IPS DF 19.7 (cell line): ENCODE data around the gene FMO1.
"Not testable (repeated sequence)": the region's sequence is repeated elsewhere in the genome, so short reads cannot be mapped to it uniquely, and the experiment has no call there.

Experiments
- DNase-seq: peaks from one replicate; pipeline ENCODE4 v3.0.0-alpha.2; 2013; ENCODE audit warnings: low read depth, low spot score

The FMO1 gene, protein sequence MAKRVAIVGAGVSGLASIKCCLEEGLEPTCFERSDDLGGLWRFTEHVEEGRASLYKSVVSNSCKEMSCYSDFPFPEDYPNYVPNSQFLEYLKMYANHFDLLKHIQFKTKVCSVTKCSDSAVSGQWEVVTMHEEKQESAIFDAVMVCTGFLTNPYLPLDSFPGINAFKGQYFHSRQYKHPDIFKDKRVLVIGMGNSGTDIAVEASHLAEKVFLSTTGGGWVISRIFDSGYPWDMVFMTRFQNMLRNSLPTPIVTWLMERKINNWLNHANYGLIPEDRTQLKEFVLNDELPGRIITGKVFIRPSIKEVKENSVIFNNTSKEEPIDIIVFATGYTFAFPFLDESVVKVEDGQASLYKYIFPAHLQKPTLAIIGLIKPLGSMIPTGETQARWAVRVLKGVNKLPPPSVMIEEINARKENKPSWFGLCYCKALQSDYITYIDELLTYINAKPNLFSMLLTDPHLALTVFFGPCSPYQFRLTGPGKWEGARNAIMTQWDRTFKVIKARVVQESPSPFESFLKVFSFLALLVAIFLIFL

DNA sequence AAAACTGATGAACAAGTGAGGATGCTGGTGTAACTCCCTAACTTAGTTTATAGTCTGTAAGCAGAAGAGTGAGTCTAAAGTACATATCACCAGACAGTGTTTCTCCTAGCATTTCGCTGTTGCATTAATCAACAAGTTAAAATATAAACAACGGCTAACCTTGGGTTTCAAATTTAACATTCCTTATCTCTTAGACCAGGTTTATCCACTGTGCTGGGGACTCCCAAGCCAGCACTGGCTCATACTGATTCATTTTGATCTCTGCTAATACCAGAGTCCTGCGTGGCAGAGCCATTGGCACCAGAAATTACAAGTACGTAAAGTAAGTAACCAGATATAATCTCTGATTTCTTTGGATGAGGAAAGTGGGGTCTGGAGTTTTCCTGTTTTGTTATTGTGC, at the start of gene FMO1:
FMO1 (plus strand) TSS at position 193 of the 400 bp plus-strand sequence. CDS start 9,594 bp downstream, outside the sequence.
- no peak for DNase-seq

DNA sequence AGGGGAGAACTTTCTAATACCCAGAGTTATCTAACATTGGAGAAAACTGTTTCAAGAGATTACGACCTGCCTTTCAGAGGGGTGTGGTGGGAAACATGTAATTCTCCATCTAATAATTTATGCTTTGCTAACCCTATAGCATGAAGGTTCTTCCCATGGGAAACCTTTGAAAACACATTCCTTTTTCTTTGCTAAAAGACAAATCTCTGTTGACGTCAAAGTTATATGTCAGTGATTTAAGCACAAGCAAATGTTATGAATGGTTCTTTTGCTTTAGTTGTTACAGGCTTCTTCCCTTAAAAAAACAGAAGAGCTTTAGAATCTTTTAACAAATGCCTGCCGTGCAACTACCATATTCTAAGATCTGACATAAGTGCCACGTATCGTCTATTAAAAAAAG, 44.0 kb upstream of the FMO1 start:
- no peak for DNase-seq

DNA sequence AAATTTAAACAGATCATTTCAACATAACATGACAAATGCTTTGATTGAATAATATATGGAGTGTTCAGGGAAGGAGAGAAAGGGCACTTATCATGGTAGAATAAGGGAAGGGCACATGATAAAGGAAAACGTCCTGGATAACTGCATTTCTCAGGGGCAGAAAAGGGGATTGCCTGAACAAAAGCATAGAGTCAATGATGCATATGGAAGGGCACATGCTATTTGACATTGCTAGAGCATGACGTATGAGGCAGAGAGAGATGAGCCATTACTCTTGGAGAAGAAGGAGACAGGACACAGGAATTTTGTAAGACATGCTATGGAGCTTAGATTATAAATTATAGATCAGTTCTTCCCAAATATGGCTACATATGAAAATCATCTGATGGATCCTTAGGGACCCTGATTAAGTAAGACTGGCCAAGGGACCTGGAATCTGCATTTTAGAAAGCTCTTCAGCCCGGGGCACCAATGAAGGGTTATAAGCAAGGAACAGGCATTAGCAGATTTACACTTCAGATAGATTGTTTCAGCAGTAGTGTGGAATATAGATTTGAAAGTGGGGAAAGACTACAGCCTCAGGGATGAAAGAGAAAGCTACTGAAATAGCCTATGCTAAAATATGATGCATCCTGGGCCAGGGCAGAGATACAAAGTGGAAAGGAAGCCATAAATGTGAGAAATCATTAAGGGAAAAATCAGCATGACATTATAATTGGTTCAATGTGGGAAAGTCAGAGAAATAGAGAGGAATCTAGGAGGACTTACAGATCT, 41.9 kb upstream of the FMO1 start:
- DNase-seq = no peak

DNA sequence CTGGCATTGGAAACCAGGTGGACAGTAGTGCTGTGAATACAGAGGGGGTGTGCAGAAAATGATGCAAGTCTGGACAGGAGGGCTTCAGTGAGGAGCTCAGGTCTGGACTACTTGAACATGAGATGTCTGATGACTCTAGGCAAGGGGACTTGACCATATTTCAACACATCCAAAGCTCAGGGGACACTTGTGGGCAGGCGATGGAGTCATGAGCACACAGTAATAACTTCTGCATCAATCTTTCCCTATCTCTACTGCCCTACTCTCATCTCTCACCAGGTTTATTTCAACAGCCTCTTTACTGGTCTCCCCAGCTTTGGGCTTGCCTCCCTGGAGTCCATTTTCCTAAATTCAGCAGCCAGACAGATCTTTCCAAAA, 41.3 kb upstream of the FMO1 start:
- DNase-seq = no peak

DNA sequence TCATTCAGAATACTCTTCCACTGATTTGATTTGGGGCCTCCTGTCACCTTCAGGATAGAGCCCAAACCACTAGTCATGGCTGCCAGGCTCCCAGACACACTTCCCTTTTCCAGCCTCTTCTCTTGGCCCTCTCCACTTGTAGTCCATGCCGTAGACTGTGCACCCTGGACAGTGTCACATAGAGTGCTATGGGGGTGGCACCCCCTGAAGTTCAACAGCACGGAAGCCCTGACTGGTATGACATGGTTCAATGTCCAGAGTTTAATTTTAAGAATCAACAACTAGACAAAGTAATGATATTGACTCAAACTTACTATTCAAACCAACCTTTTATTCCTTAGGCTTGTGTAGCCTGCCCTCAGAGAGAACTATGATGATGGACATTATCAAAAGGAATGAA, 40.9 kb upstream of the FMO1 start:
- no peak for DNase-seq

DNA sequence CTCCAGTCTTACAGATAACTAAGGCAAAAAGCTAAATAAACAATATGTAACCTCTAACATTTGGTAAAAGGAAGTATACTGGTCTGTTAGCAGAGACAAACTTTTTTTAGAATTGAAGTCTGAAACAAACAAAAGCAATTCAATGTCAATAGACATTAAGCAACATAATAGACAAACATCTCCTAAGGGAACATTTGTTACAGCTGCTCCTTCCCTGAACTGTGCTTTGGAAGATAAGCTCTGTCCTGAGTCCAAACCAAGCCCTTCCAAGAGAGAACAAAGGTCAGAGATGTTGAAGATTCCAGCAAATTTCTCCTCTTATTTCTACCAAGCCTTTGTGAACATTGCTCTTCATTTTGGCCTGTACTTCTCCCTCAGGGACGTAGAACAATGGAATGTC, 37.9 kb upstream of the FMO1 start:
- no peak for DNase-seq

DNA sequence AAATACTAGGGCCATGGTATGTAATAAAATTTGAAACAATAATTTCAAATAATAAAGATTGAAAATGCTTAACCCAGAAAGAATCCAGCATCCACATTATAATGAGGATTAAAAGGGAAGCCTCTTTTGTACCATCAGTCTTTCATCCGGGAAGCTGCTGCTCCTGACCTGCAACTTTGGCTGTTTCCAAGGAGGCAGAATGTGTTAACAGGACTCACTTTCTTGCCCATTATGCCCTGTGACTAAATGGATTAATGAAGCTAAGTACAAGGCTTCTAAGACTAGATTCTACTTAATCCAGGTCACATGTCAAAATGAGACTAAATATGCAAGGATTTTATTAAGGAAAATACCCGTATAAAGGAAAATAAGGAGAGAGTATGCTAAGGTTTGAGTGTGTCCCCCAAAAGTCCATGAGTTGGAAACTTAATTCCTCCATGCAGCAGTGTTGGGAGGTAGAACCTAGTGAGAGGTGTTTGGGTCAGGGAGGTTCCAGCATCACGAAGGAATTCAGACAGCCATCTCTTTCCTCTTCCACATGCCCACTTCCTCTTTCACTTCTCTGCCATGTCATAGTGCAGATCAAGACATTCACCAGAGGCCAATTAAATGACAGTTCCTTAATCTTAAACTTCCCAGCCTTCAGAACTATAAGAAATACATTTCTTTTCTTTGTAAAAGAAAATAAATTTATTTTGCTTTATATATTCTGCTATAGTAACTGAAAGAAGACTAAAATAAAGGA, 35.5 kb upstream of the FMO1 start:
- no peak for DNase-seq

DNA sequence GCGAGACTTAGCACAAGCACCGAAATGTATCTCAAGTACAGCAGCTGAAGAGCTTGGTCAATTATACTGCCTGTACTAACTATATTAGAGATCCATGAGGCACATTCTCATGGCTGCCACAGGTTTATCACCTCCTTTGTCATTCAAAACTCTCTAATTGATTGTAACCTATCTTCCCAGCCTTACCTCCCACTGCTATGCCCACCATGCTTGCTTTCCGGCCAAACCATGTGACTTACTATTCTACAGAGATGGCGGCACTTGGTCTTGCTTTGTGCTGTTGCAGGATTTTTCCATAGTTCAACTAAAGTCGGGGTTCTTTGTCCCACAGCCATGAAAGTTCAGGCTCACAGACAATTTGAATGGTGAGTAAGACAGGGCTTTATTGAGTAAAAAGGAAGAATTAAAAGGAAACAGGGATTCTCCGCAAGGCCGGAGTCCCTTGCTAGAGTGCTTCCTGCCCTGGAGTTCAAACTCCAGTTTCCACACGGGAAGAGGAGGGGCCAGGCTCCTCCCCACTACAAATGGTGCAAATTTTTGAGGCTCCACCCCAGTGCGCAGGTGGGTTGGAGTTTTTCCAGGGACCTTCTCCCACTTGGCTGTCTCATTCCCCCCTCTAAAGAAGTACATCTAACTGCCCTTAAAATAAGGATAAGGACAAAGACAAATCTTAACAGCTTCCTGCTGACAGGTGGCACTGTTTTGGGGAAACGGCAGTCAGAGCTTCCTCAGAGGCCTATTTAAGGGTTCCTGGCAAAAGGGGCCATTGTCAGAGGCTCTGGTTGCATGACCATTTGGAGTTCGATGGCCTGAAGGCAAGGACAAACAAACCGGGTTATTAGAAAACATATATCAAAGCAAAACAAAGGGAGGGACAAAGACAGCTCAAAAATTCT, 34.5 kb upstream of the FMO1 start:
- DNase-seq = no peak

DNA sequence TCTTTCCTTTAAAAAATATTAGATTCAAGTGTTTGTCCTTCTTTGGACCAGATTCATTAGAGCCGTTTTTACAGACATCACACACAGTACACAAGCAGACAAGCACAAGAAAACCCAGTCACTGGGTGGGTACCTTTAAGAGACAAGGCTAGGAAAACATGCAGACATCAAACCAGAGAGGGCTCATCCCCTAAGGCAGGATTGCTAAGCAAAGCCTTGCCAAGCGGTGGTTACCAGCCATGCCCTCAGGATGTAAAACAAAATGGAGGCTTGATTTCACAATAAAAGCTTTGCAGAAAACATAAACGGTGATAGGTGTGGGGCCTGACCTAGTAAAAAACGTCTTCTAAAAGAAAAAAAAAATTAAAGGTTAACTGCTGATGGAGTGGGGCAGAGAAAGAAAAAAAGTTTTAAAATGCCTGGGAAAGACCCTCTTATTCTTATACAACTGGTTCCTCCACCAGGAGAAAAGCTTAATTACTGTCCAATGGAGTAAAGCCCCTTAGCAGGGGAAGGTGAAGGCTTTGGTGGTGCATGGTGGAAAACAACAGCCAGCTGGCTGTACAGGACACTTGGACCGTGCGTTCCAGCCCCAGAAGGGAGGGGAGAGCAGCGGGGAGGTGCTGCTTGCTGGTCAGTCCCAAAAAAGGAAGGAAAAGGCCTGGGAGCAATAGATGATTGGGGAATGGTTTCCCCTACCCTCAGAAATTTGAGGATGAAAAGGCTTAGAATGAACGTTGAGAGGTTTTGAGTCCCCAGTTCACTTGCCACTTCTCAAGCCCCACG, 30.4 kb upstream of the FMO1 start:
- no peak for DNase-seq

DNA sequence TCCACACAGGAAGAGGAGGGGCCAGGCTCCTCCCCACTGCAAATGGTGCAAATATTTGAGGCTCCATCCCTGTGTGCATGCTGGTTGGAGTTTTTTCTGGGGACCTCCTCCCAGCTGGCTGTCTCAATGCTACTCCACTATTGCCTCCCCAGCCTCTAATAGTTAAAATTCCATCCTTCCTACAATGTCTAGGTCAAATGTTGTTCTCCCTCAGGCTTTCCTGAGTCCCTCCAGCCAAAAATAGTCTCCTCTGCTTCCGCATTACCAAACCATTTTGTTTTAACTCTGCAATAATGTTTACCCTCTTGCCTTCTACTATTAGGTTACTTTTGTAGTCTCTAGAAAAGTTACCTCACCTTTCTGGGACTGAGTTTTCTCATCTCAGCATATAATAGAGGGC, 29.6 kb upstream of the FMO1 start:
- no peak for DNase-seq

DNA sequence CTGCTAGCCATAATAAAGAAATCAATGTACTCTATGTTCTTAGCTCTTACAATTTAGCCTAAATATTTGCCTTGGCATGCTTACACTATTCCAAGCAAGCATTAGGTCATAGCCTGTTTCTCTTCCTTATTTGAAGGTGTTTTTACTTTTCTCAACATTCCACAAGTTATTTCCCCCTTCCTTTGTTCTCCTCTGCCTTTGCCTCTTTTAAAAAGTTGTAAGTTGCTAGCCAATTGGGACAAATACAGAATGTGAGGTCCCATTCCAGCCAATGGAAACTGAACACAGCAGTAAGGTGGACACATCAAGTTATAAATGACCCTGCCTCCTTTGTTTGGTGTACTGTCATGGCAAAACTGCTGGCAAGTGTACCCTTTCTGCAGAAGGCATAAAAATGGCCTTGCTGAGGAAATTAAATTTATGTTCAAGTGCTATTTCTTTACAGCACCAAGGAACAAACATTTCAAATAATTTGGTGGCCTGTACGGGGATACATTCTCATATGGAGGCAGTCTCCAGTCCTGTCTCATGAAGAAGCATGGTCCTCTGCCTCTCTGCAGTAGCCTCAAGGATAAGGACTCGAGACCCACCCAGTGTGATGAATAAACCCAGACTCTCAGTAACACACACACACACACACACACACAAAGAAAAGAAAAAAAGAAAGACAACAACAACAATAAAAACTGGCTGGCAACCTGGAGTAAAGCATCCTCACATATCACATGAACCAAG, 28.8 kb upstream of the FMO1 start:
- no peak for DNase-seq

DNA sequence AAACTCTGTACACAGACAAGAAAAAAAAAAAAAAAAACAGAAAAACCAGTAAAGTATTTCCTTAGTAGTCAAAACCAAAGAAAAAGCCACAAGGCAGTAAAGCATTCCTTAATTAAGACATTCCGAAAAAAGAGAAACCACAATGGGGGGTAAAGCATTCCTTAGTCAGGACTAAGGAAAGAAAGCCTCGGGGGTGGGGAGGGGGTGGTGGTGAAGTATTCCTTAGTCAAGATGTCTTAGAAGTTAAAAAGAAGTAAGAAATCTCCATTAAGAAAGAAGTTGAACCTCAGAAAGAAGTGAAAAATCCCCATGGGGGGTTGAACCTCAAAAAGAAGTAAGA, 28.2 kb upstream of the FMO1 start:
- DNase-seq = peak; percentile 88

DNA sequence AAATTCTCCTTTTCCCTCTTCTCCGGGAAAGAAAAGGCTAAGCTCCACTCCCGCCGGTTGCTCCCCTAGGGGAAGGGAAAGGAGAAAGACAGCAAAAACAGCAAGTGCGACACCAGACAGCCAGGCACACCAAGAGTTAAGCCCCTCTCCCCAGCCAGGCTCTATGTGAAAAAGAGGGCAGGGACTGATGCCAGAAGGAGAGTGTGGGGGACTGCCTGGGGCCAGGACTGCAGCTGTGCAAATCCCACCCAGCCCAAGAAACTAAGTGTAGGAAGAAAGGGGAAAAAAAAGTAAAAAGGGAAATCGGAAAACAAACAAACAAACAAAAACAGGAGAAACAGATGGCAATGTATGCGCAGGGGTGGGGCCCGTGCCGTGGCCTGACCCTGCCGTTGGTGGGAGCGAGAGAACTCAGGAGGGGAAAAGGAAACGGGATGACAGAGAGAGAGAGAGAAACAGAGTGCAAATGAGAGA, 27.7 kb upstream of the FMO1 start:
- DNase-seq = peak; percentile 86

DNA sequence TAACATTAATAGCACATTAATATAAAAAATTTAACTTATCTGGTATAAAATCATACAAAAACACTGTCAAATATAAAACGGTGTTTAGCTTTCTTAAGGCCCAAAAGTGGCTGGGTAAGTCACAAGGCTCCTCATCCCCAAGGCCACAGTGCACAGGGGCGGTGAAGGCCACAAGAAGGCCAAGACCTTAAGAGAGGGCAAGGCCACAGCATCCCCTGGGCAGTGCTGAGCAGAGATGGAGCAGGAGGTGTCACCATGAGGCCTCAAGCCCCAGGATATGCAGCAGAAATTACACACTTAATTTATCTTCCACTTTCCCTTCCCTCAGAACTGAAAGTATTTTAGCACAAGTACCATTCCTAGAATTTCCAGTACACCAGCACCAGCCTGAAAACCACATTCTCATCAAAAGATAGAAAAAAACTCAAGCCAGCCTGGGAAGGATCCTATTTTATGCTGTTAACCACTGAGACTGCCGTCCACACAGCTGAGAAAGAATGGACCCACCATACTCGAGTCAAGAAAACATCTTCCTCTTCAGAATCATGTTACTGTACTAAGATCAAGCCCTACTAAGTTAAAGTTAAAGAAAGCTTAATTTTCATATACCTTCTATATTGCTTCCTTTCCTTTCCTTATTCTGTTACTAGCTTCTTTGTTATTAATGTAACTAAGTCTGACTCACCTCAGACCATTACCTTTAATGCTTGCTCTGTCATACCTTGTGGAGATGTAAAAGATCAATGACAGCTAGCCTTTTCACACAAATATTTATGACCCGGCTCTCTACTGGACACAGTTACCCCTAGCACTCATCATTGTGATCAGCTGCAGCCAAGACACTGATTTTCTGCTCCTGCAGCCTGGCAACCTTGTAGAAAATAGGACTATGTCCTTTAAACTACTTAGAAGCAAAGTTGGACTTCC, 26.4 kb upstream of the FMO1 start:
- DNase-seq = no peak

DNA sequence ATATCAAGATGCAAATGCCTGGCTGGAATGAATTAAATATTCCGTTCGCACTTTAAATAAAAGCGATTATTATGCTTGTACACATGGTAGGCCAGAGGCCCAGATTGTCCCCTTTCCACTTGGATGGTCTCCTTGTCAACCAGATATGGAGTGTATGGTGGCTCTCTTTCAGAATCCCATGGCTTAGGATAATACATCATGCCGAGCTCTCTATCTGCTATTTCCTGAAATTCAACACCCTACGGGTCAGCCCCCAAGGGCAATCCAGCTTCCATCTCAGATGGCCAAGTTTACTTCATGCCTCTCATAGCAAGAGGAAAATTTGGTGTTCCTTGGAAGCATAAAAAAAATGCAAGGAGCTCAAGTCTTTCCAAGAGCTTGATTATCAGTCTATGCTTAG, 25.4 kb upstream of the FMO1 start:
- DNase-seq = no peak

DNA sequence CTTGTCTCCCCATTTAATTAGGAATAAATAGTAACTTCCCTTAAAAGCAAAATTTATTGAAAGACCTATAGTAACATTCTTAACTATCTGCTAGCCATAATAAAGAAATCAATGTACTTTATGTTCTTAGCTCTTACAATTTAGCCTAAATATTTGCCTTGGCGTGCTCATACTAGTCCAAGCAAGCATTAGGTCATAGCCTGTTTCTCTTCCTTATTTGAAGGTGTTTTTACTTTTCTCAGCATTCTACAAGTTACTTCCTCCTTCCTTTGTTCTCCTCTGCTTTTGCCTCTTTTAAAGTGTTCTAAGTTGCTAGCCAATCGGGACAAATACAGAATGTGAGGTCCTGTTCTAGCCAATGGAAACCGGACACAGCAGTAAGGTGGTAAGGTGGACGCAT, 24.0 kb upstream of the FMO1 start:
- DNase-seq = not testable (repeated sequence)

DNA sequence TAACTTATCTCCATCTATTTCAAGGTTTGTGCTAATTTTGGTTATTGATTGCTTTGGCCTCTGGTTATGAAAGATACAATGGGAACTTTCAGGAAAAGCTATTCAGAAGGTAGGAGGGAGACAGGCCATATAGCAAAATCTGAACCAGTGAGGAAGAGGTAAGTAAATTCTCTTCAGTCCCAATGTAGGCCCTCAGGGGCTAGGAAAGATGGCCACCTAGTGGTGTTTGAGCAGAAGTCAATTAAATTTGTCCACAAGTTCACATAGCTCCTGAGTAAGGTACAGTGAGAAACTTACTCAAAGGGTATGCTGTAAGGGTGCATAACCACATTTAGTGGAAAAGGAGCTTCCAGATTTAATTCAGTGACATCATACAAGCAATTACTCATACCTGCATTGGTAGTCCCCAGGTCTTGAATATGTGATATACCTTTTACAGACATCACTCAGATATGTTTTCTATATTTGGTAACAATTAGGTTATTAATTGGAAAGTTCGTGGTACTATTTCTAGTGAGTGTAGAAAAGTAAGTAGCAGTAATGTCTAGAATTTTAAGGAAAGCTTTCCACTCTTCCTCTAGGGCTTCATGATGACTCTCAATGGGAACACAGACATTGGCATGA, 21.4 kb upstream of the FMO1 start:
- DNase-seq = no peak

DNA sequence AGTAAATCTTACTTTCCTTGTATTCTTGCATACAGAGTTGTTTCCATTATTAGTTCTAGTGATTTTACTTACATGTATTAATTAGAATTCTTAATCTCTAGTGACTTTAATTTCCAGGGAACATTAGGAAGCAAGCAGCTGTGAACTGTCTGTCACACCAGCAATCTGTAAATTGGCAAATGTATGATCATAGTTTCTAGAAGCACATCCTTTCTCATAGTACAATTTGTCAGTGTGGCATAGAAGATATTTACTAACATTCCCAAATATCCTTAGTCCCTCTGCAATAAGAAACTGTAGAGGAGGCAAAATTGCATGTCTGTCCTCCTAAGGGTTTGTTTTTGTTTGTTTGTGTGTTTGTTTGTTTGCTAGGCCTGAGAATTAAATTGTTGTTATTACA, 17.0 kb upstream of the FMO1 start:
- no peak for DNase-seq
